C4-2B (cell line): Measurements from ENCODE around the gene TMEM89.

Experiments used
- CTCF ChIP-seq: fragments of 450-650 bp; conservative IDR thresholded peaks from 2 replicates; pipeline ENCODE4 v1.5.1; 2017; ENCODE audit warnings: mild to moderate bottlenecking
- ZFX ChIP-seq: fragments of 450-650 bp; IDR thresholded peaks from 2 replicates; pipeline ENCODE4 v1.6.1; 2017

- TF ChIP-seq CTCF (peak; percentile 73), ZFX (peak; percentile 53; the same call in 1 of the 2 replicates)
Observed at GRCh38 chr3:48635222-48636021, 13.9 kb upstream of the TMEM89 start, which contains the start of gene SLC26A6.
